GM19023 (cell line): ENCODE measurements around the gene NIPAL3.
"Not testable (repeated sequence)": the region's sequence is repeated elsewhere in the genome, so short reads cannot be mapped to it uniquely, and the experiment has no call there.

Experiments
- ATAC-seq: cut with Tn5 transposase; IDR thresholded peaks from one replicate; pipeline ENCODE4 v1.9.1; 2021; ENCODE audit warnings: mild to moderate bottlenecking, moderate library complexity; ENCODE audit not compliant: unreplicated experiment

NIPAL3 gene

DNA sequence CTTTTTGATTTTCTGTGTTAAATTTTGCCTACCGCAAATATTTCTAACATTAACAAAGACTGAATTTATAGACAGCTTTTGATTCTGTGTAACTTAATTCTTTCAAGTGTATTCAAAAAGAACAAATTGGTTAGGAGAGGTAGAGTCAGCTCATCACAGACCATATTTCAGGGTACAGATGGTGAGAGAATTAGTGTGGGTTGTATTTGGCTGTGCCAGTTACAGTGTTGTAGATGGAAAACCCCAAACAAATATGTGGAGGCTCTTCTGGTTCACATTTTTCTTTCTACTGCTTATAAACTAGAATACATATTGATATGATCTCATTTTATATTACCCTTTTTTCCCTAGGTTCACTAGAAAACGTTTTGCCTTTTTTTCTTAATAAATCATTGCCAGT is 98.1 kb downstream of the NIPAL3 start:
- no peak for ATAC-seq

DNA sequence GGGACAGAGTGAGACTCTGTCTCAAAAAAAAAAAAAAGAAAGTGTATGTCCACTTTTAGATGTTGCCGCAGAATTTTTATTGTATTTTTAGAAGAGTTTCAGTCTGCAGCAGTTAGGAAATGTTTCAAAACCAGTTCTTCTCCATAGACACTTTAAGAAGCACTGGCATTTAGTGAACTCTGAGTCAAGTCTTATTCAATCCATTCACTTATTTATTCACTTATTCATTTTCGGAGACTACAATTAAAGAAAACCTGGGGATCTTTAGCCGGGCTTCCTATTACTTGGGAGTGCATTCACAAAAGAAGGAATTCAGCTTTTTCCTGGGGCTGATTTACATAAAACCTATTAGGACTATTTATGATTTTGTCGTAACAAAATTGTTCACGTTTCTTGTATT is 99.3 kb downstream of the NIPAL3 start:
- ATAC-seq: no peak

DNA sequence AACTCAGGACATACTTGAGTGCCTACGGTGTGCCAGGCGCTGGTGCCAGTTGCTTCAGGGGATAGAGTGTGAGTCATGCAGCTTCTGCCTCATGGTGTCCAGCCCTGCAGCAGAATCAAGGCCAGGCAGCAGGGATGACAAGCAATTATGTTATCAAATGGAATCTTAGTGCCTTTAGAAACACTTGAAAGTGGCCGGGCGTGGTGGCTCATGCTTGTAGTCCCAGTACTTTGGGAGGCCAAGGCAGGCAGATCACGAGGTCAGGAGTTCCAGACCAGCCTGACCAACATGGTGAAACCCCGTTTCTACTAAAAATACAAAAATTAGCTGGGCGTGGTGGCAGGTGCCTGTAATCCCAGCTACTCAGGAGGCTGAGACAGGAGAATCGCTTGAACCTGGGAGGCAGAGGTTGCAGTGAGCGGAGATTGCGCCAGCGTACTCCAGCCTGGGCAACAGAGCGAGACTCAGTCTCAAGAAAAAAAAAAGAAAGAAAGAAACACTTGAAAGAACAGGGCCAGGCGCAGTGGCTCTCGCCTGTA is 100.1 kb downstream of the NIPAL3 start:
- ATAC-seq: not testable (repeated sequence)

DNA sequence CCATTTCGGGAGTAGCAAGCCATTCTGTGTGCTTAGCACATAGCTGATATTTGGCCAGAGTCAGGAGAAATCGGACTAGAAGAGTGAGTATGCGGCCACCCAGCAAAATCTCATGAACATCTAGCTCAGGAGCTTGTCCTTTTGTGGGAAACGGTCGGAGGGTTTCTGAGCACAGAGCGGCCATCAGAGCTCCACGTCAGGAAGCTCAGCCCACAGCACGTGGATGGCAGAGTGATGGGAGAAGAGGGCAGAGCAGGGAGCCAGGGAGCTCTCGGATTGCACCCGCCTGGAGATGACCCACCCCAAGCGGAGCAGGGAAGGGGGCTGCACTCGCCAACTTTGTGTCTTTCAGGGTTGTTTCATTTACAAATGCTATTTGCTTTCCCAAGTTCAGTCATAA is 100.9 kb downstream of the NIPAL3 start:
- no peak for ATAC-seq

DNA sequence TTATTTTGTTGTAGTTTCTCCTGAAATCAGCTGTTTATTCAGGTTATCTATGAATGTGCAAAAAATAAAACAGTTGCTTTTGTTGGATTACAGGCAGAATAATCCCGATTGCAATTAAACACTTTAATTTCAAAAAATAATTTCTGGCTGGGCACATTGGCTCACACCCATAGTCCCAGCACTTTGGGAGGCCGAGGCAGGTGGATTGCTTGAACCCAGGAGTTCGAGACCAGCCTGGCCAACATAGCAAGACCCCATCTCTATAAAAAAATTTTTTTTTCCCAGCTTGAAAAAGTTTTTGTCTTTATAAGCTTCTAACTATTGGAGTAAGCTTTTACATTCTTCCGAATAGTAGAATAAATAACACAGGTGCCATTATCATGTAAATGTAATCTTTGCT is 102.3 kb downstream of the NIPAL3 start:
- ATAC-seq: no peak

DNA sequence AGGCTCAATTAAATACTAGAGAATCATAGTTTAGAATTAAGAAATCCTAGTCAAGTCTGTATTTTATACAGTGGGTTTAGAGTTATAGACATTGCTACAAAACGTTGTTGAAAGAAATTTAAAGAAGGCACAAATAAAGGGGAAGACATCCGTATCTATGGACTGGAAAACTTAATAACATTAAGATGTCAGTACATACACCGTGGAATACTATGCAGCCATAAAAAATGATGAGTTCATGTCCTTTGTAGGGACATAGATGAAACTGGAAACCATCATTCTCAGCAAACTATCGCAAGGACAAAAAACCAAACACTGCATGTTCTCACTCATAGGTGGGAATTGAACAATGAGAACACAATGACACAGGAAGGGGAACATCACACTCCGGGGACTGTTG is 104.7 kb downstream of the NIPAL3 start:
- ATAC-seq: not testable (repeated sequence)
